HG03521 (cell line): ENCODE data around the gene HCAR2.
"Not testable (repeated sequence)": the region's sequence is repeated elsewhere in the genome, so short reads cannot be mapped to it uniquely, and the experiment has no call there.

ENCODE experiments used
- ATAC-seq: cut with Tn5 transposase; IDR thresholded peaks from one replicate; pipeline ENCODE4 v1.9.1; 2021; ENCODE audit warnings: mild to moderate bottlenecking, moderate library complexity; ENCODE audit not compliant: unreplicated experiment

HCAR2 gene

DNA sequence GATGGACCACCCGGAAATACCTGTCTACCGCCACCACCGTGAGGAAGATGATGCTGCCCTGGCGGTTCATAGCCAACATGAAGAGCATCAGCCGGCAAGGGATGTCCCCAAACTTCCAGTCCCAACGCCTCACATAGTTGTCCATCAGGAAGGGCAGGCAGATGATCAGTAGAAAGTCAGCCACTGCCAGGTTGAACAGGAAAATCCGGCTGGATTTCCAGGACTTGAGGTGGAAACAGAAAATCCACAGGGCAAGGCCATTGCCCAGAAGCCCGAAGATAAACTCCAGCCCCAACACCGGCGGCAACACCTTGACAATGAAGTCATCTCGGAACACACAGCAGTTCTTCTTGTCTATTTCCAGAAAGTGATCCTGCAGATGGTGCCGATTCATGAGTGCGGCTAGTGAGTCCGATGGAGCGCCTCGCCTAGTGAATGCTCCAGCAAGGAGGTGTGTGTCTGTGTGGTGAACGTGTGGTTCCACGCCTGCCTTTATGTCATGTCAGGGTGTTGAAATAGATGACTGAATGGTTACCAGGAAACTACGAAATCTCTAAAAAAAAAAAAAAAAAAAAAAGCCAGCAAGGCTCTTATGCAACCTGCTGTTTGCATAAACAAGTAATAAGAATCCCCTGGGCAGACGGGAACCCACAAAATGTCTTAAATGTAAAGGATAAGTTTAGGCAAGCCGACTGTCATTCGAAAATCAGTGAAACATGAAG lies at the start of gene HCAR2:
Gene HCAR2 (minus strand): TSS at position 468 of the 722 bp plus-strand sequence. CDS start 74 bp downstream, at position 394.
- ATAC-seq = not testable (repeated sequence)

- ATAC-seq = peak; percentile 93
Measured at GRCh38 chr12:122752464-122753318, 49.5 kb upstream of the HCAR2 start, which contains the start of gene DENR. Gene DENR (plus strand): TSS chr12:122752824. CDS start chr12:122753702, 878 bp downstream.

DNA sequence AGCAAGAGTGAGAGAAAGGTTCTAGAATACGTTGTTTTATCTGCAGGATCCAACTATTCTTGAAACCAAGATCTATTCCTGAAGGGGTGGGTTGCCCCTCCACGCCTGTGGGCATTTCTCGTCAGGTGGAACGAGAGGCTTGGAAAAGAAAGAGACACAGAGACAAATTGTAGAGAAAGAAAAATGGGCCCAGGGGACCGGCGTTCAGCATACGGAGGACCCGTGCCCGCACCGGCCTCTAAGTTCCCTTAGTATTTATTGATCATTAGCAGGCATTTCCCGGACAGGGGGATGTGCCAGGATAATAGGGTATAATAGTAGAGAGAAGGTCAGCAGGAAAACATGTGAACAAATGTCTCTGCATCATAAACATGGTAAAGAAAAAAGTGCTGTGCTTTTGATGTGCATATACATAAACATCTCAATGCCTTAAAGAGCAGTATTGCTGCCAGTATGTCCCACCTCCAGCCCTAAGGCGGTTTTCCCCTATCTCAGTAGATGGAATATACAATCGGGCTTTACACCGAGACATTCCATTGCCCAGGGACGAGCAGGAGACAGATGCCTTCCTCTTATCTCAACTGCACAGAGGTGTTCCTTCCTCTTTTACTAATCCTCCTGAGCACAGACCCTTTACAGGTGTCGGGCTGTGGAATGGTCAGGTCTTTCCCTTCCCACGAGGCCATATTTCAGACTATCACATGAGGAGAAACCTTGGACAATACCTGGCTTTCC lies 47.8 kb upstream of the HCAR2 start:
- not testable (repeated sequence) for ATAC-seq

DNA sequence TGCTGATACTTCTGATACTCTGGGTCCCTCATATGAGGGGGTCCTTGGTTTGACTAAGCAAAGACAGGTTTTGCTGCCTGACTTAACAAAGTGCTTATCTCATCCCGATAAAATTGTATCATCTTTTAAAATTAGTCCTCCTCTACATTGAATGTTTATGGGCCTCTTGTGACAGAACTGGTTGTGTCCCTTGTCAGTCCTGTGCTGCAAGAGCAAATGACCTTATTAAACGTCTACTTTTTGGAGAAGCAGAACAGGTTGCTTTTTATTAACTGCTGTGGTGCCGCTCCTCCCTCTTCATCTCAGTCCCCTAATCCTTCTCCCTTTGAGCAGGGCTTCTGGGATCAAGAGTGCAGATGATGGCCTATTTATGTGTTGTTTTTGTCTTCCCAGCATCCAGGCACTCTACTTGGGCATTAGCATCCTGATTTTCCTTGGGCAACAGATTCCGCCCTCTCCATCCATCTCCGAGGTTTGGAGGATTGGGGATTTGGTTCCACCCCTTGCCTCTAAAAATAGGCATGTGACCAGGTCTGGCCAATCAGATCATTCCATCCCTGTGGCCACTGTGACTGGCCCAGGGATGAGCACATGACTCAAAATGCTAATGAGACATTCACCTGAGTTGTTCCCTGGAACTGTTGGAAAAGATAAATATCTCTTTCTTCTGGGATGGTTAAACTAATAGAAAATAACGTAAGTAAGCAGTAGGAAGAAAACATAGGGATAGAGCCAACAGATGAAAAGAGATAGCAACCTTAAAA lies 46.6 kb upstream of the HCAR2 start:
- ATAC-seq = no peak

DNA sequence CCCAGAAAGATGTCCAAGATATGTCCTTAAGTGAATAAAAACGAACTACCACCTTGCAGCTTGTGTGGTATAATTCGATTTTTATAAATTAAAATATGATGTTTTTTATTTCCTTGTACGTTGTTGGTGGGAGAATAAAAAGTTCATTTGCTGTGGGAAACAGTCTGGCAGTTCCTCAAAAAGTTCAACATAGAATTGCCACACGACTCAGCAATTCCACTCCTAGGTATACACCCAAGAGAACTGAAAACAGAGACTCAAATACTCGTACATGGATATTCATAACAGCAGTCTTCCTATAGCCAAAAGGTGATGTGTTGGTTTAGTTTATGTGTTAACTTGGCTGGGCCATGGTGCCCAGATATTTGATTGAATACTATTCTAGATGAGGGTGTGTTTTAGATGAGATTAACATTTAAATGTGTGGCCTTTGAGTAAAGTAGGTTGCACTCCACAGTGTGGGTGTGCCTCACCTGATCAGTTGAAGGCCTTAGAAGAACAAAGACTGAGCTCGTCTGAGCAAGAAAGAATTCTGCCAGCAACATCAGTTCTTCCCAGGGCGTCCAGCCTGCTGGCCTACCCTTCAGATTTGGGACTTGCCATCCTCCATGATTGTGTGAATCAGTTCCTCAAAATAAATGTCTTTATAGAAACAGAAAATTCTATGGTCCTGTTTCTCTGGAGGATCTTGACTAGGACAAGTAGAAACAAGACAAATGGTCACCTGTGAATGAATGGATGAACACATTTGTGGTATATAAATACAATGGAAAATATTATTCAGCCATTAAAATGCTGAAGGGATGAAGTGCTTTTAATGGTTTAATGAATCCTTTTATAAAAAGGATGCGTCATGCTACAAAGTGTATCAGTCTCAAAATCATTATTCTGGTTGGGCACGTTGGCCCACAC lies 44.3 kb upstream of the HCAR2 start:
- ATAC-seq = no peak

GRCh38 chr12:122743895-122744525 lies 40.9 kb upstream of the HCAR2 start:
- ATAC-seq = no peak

DNA sequence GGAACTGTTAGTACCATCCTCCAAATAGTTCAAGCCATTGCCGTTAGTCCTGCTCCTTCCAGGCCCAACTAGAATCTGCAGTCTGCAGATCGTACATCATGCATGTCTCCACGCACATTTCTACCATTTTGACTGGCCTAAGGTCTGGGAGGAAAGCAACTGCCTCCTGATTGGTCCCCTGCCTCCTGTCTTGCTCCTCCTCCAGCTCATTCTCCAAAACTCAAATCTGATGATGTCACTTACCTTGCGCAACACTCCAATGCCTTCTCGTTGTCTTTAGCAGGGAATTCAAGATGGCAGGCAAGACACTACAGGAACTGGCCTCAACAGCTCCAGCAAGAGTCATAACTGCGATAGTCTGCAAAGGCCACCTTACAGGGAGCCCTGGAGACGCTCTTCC lies 37.2 kb upstream of the HCAR2 start:
- ATAC-seq = no peak

DNA sequence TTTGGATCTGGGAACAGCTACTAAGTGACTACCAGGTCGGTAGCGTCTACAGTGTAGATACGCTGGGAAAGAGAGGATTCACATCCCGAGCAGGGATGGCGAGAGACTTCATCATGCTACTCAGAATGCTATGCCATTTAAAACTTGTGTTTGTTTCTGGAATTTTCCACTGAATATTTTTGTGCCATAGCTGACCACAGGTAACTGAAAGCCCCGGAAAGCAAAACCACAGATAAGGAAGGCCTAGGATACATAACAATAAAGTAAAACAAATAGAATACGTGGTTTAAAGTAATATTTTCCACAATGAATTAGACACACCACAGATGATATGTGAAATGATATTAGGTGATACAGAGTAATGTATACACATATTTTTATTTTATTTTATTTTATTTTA lies 35.4 kb upstream of the HCAR2 start:
- no peak for ATAC-seq

DNA sequence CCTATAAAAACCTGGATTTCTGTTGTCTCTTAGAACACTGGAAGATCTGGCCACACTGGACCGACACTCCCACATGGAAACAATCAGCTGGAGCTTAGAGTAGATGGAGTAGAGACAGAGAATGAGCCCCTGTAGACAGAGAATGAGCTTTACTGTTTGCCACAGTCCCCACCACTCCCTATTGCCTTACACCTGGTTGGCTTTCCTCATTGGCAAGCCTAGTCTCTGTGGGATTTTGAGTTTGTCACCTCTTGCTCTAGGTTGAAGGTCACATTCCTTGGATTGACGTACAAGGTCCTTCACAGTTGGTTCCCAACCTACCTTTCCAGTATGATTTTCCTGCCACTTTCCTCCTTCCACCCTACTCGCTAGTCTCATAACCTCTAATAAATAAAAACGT lies 29.5 kb upstream of the HCAR2 start:
- no peak for ATAC-seq

DNA sequence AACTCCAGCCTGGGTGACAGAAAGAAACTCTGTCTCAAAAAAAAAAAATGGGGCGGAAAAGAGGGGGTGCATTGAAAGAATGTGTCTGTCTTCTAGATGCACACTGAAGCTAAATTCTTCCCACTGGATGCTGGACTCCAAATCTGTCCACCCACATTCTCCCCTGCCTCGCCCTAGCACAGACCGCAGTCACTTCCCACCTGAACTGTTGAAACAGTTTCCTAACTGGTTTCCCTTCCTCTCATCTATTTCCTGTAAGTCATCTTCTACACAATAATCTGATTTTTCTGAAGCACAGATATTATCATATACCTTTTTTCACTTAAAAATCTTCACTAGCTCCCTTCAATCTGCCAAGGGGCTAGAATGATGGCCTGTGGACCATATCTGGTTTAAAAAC lies 29.0 kb upstream of the HCAR2 start:
- ATAC-seq = no peak

GRCh38 chr12:122730215-122731014 lies 27.3 kb upstream of the HCAR2 start, which contains the start of gene HCAR1:
Gene HCAR1 (minus strand): TSS chr12:122730844. CDS start chr12:122730339, 505 bp downstream.
- no peak for ATAC-seq

DNA sequence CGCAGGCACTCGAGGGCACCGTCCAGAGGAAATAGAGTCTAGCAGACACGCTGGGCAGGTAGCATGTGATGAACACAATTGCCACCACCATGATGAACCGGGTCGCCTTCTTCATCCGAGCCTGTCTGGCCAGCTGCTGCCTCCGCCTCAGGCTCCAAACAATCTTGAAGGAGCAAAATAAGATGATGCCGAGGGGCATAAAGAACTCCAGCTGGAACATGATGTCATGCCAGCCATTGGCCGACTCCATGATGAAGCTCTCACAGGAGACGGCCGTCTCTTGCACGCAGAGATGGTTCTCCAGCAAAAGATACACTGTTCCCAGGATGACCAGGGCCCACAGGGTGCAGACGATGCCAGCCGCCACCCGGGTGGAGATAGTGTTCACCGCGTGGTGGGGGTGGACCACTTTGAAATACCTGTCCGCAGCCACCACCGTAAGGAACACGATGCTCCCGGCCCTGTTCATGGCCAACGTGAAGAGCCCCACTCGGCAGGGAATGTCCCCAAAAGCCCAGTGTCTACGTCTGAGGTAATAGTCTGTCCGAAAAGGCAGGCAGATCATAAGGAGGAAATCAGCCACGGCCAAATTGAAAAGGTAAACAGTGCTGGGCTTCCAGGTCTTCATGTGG lies 26.5 kb upstream of the HCAR2 start:
- ATAC-seq = no peak

DNA sequence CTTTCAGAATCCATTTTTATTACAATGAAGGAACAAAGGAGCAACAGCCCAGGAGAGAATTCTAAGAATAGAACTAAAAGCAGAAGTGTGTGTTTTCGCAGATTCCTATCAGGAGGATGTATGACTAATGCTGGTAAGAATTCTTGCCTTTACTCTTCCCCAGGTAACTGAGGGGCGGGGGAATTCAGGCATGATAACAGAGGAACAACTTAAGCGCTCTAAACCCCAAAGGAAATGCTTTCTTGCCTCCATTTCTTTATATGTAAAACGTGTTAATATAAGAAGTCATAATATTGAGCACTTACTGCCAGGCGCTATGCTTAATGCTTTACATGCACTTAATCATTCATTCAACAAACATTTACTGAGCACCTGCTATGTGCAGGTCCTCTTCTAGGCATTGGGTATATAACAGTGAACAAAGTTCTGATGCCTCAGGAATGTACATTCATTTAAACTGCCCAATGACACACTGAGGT lies 23.0 kb upstream of the HCAR2 start:
- ATAC-seq = no peak

- no peak for ATAC-seq
Measured at GRCh38 chr12:122725452-122726079, 22.4 kb upstream of the HCAR2 start.

DNA sequence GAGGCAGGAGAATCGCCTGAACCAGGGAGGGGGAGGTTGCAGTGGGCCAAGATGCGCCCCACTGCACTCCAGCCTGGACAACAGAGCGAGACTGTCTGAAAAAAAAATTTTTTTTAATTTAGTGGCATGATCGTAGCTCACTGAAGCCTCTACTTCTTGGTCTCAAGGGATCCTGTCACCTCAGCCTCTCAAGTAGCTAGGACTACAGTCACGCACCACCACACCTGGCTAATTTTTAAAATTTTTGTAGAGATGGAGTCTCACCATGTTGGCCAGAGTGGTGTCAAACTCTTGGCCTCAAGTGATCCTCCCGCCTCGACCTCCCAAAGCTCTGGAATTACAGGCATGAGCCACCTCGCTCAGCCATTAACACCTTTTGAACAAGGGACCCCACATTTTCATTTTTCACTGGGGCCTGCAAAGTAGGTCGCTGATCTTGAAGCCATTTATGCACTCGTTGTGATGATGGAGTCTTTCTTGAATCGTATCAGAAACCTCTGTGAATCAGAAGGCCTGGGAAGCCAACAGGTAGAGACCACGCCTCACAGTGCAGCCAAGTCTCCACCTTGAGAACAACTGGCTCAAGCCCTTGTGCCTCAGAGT lies 21.6 kb upstream of the HCAR2 start:
- no peak for ATAC-seq

DNA sequence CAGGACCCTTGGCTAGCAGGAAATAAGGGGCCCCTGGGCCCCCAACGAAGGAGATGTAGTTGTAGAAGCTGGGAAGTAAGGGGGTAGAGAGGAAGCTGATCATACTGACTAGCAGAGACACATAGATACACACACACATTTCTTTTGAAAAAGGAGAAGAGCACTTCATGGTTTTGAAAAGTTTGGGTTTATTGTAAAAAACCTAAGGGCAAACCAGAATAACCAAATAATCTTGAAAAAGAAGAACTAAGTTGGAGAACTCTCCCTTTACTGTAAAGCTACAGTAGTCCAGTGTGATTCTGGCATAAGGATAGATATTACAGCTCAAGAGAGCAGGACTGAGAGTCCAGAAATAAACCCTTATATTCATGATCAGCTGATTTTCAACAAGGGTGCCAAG lies 19.2 kb upstream of the HCAR2 start:
- ATAC-seq = no peak
